Measurements from ENCODE around the gene ABHD8.

- TF ChIP-seq CTCF (IDR thresholded peaks at IDR 0.05; ENCODE audit: low read depth, low read length, poor library complexity, severe bottlenecking) (no peak), EZH2phosphoT487 (IDR thresholded peaks at IDR 0.05; ENCODE audit: borderline replicate concordance, low read length) (no peak)
Measured at GRCh38 chr19:17318966-17319365, 15.7 kb upstream of the ABHD8 start.
